Mammary epithelial cell (primary cell): ENCODE results near the gene AXIN1.
"Not testable (repeated sequence)": the region's sequence is repeated elsewhere in the genome, so short reads cannot be mapped to it uniquely, and the experiment has no call there.

Source experiments
- EZH2 ChIP-seq: IDR thresholded peaks from 2 replicates; pipeline ENCODE4 v1.6.1; 2012; ENCODE audit warnings: low read length, inconsistent platforms, borderline replicate concordance
- TF ChIP-seq, protein P1 (sequence below), 2 donors: IDR thresholded peaks in 1 of 2; conservative IDR thresholded peaks in 1 of 2; 2 replicates each; pipeline ENCODE4 v1.5.1; 2011 to 2012; ENCODE audit warnings: inconsistent platforms in 2 of 2, low read length in 2 of 2, mild to moderate bottlenecking in 2 of 2, control low read depth in 1 of 2, low read depth in 1 of 2; ENCODE audit not compliant: insufficient read depth in 1 of 2; ENCODE audit errors: extremely low read depth in 1 of 2

DNA sequence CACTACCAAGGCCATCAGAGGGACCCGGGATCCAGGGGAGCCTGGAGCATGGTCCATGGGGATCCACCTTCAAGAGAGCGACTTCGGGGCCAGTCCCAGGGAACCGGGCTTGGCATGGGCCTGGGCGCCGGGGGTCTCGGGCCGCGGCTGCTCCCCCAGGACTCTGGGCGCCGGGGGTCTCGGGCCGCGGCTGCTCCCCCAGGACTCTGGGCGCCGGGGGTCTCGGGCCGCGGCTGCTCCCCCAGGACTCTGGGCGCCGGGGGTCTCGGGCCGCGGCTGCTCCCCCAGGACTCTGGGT lies 10.1 kb upstream of the AXIN1 start:
- TF ChIP-seq, protein P1, sequence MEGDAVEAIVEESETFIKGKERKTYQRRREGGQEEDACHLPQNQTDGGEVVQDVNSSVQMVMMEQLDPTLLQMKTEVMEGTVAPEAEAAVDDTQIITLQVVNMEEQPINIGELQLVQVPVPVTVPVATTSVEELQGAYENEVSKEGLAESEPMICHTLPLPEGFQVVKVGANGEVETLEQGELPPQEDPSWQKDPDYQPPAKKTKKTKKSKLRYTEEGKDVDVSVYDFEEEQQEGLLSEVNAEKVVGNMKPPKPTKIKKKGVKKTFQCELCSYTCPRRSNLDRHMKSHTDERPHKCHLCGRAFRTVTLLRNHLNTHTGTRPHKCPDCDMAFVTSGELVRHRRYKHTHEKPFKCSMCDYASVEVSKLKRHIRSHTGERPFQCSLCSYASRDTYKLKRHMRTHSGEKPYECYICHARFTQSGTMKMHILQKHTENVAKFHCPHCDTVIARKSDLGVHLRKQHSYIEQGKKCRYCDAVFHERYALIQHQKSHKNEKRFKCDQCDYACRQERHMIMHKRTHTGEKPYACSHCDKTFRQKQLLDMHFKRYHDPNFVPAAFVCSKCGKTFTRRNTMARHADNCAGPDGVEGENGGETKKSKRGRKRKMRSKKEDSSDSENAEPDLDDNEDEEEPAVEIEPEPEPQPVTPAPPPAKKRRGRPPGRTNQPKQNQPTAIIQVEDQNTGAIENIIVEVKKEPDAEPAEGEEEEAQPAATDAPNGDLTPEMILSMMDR (conservative IDR thresholded peaks at IDR 0.05 in 1 of 2, IDR thresholded peaks at IDR 0.05 in 1 of 2; ENCODE audit: extremely low read depth in 1 of 2, insufficient read depth in 1 of 2, low read depth in 1 of 2, low read length in 2 of 2), result not testable (repeated sequence)
- not testable (repeated sequence) for TF ChIP-seq EZH2
